Vagina (tissue), 2 donors: Measurements from ENCODE around the gene CYP27C1.

Experiments
- POLR2A ChIP-seq, 2 donors: fragments of 450-650 bp; IDR thresholded peaks; one replicate each; pipeline ENCODE4 v1.6.1; 2017; ENCODE audit warnings: antibody characterized with exemption in 2 of 2, mild to moderate bottlenecking in 2 of 2, moderate library complexity in 2 of 2
- TF ChIP-seq, protein P1 (sequence below), 3 experiments: fragments of 450-650 bp in 2 of 3; fragments of 200-600 bp in 1 of 3; sonication (generic) in 1 of 3; IDR thresholded peaks; one replicate each; pipeline ENCODE4 v1.5.1; 2017 to 2019; ENCODE audit warnings: antibody characterized with exemption in 3 of 3, mild to moderate bottlenecking in 2 of 3, moderate library complexity in 2 of 3

DNA sequence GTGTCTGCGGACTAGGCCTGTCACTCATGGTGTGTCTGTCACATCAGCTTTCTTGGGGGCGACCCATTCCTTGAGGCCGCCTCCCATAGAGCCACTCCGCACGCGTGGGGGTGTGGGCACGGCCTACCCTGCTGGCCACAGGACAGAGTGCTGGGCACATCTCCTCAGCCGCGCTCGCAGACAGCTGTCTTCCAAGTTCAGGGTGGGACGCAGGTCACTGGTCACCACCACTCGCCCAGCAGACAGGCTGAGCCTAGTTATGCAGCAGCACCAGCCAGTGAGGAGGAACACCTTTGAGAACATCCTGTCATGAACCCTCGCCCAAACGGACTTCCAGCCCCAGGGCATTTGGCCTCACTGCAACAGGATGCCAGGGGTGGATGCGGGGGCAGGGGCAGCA is 82.4 kb downstream of the CYP27C1 start:
- TF ChIP-seq, protein P1, sequence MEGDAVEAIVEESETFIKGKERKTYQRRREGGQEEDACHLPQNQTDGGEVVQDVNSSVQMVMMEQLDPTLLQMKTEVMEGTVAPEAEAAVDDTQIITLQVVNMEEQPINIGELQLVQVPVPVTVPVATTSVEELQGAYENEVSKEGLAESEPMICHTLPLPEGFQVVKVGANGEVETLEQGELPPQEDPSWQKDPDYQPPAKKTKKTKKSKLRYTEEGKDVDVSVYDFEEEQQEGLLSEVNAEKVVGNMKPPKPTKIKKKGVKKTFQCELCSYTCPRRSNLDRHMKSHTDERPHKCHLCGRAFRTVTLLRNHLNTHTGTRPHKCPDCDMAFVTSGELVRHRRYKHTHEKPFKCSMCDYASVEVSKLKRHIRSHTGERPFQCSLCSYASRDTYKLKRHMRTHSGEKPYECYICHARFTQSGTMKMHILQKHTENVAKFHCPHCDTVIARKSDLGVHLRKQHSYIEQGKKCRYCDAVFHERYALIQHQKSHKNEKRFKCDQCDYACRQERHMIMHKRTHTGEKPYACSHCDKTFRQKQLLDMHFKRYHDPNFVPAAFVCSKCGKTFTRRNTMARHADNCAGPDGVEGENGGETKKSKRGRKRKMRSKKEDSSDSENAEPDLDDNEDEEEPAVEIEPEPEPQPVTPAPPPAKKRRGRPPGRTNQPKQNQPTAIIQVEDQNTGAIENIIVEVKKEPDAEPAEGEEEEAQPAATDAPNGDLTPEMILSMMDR (IDR thresholded peaks at IDR 0.05): no peak
- TF ChIP-seq POLR2A (IDR thresholded peaks at IDR 0.05): no peak
